AG09319 (cell line): ENCODE measurements around the gene ZNF319.

ENCODE experiments used
- DNase-seq: peaks from one replicate; pipeline ENCODE4 v3.0.0-alpha.2; 2010; ENCODE audit warnings: low read depth; ENCODE audit errors: extremely low read depth
- TF ChIP-seq, protein P1 (sequence below): IDR thresholded peaks from 2 replicates; pipeline ENCODE4 v1.5.1; 2011; ENCODE audit warnings: low read depth, mild to moderate bottlenecking, inconsistent platforms, low read length, moderate library complexity

The ZNF319 gene

DNA sequence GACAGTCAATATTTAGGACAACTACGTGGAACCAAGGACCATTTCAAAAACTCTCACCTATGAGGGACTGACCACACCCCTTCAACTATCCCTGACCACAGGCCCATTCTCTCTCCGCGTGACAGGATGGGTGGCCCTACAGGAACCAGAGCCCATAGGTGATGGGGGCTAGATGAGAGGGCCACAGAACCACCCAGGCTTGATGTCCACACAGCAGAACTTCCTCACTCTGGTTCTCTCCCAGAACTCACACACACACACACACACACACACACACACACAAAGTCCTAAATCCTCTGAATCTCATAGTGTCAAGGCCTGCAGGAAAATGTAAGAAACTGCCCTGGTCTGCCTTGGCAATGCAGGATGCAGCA lies 1.5 kb downstream of the ZNF319 start:
- no peak for DNase-seq
- TF ChIP-seq, protein P1, sequence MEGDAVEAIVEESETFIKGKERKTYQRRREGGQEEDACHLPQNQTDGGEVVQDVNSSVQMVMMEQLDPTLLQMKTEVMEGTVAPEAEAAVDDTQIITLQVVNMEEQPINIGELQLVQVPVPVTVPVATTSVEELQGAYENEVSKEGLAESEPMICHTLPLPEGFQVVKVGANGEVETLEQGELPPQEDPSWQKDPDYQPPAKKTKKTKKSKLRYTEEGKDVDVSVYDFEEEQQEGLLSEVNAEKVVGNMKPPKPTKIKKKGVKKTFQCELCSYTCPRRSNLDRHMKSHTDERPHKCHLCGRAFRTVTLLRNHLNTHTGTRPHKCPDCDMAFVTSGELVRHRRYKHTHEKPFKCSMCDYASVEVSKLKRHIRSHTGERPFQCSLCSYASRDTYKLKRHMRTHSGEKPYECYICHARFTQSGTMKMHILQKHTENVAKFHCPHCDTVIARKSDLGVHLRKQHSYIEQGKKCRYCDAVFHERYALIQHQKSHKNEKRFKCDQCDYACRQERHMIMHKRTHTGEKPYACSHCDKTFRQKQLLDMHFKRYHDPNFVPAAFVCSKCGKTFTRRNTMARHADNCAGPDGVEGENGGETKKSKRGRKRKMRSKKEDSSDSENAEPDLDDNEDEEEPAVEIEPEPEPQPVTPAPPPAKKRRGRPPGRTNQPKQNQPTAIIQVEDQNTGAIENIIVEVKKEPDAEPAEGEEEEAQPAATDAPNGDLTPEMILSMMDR = no peak

DNA sequence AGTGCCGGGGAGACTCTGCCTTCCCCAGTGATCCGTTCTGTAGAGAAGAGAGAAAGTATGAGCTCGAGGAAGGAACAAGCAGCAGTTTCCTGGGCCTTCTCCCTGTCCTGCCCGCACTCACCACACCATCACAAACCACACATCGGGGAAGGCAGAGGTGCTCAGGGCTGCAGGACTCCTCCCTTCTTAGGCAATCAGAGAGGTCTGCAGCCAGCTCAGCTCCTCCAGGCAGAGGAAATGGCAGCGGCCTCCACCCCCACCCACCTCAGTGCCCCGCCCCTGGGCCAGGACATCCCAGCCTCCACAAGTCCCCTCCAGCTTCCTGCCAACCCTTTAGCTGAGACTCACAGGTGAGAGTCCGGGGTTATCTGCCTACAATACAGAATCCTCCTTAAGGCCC lies 2.0 kb downstream of the ZNF319 start:
- TF ChIP-seq, protein P1 = no peak
- no peak for DNase-seq

DNA sequence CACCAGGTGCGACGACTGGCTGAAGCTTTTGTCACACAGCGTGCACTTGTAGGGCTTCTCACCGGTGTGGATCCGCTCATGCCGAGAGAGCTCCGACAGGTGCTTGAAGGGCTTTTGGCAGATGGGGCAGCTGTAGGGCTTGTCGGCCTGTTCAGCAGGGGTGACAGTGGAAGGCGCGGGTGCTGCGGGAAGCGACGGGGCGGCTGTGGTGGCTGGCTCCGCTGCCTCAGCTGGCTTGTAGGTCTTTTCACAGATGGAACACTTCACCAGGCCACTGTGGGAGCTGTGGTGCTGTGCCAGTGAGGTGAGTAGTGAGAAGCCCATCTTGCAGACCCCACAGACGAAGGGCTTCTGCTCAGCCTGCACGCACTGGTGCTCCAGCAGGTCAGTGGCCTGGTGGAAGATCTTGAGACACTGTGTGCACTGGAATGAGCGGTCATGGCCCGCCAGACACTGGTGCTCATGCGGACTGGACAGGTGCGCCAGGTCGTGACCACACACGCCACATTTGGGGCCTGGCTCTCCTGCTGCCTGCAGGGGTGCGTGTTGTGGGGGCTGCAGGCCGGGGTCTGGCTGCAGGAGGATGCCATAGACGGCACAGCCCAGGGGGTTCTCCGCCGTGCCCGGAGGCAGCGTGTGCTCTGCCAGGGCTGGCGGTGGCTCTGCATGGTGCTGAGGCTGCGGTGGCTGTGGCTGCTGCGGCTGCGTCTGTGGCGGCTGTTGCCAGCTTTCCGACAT lies 2.8 kb downstream of the ZNF319 start:
- DNase-seq = no peak
- TF ChIP-seq, protein P1 = no peak

- no peak for DNase-seq
- TF ChIP-seq, protein P1 = no peak
These were observed 3.3 kb downstream of the ZNF319 start for GRCh38 chr16:57997176-57997527.

- TF ChIP-seq, protein P1 = no peak
- DNase-seq = no peak
These were observed 3.9 kb downstream of the ZNF319 start for GRCh38 chr16:57996406-57997175.

GRCh38 chr16:57995721-57996405 lies 4.6 kb downstream of the ZNF319 start:
- TF ChIP-seq, protein P1 = no peak

GRCh38 chr16:57994778-57995177 lies 5.7 kb downstream of the ZNF319 start:
- TF ChIP-seq, protein P1 = peak; percentile 34
- DNase-seq = no peak

More at GRCh38 chr16:57995721-57996405, 4.6 kb downstream of the ZNF319 start:
- DNase-seq = no peak
